Right cardiac atrium (tissue), 5 donors: ENCODE measurements around the gene MS4A6A. TPM values are rescaled to one million over a fixed set of nuclear protein-coding genes. Genes with fewer than 3 reads are reported as not detected.
"Not testable (repeated sequence)": the region's sequence is repeated elsewhere in the genome, so short reads cannot be mapped to it uniquely, and the experiment has no call there.

Experiments
- ATAC-seq, 2 donors: fragments of 200-7000 bp; cut with Tn5 transposase; one replicate each; pipeline versions ENCODE4 v1.8.0 to v1.9.1; 2020; ENCODE audit warnings: moderate library complexity in 2 of 2, mild to moderate bottlenecking in 1 of 2
- DNase-seq, 3 donors: peaks; one replicate each; pipeline ENCODE4 v3.0.0-alpha.2; 2020
- H3K27ac ChIP-seq: one replicate; pipeline ENCODE4 v1.5.1; 2013; ENCODE audit warnings: mild to moderate bottlenecking, low read length, control low read depth, moderate library complexity
- H3K27me3 ChIP-seq: one replicate; pipeline ENCODE4 v1.6.1; 2013; ENCODE audit not compliant: control insufficient read depth, insufficient read depth
- H3K4me1 ChIP-seq: one replicate; pipeline ENCODE4 v1.6.1; 2013; ENCODE audit warnings: low read length; ENCODE audit not compliant: control insufficient read depth, insufficient read depth
- H3K4me3 ChIP-seq: one replicate; pipeline ENCODE4 v1.5.1; 2013; ENCODE audit warnings: low read length, control low read depth
- H3K9me3 ChIP-seq: one replicate; pipeline ENCODE4 v1.6.1; 2013; ENCODE audit warnings: low read length; ENCODE audit not compliant: control insufficient read depth
- WGBS: extraction: QIAGEN DNeasy Blood & Tissue Kit; methylation state at CpG from one replicate; pipeline ENCODE4 v1.1.7; 2013; 5-methylcytosine and 5-hydroxymethylcytosine counted together
- intact Hi-C, 4 donors: fragments of 100-400 bp; cut with DNase I; formaldehyde crosslinking; loops; one replicate each; pipeline versions ENCODE4 v1.11.0 to v1.14.0; 2022 to 2023
- polyA plus RNA-seq: library from polyadenylated mRNA; stranded (reverse); fragments of 200-250 nt; gene quantifications from one replicate; pipeline ENCODE4 v1.2.3, GENCODE V29; 2013
- total RNA-seq, 4 donors: library from RNA; stranded (reverse); fragmentation: NEBNext Ultra II Directional; extraction: Animal tissue kit (Norgen Biotek cat#: 25700); gene quantifications; one replicate each; pipeline ENCODE4 v1.2.1, GENCODE V29; 2021
- donor health status: healthy with polysubstance abuse.
- donor health status: DM: no; HTN: yes; CAD: no.
- donor health status: DM: no; HTN: no; CAD: no.
- donor health status: DM: no; HTN: yes; CAD: no; lungs with severe emphysema.
- donor health status: DM: yes; HTN: yes; CAD: no.

MS4A6A gene
- total and polyA plus RNA-seq, 5 donors, result 16.5 to 99.0 (median 81.8) TPM

DNA sequence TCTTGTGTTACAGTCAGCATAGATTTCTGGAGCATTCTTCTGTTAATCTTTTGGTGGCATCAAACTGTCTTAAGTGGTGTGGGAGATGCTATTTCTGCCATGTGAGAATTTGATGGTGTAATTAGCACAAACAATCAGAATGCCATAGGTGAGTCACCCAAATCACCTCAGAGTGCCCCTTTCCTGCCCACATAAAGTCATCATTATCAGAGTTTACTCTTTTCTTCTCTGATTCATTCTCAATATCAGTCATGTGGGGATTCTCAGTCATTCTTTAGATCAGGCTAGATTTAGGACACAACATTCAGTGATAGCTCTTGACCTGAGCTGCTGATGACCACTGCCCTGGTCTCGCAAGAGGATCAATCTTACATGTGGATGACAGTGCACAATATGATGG lies 23.7 kb upstream of the MS4A6A start:
- no peaks in the 10 kb centered on the region for H3K27me3 ChIP-seq
- DNase-seq (no peak), ATAC-seq (no peak)
- H3K27ac ChIP-seq, result no peak overlapping the region
- H3K4me3 ChIP-seq, result no peak overlapping the region
- WGBS, result 96% methylated on average over 1 of the region's 1 CpG
- intact Hi-C loops, result no loop called here
- no peaks in the 10 kb centered on the region for H3K9me3 ChIP-seq
- no peaks in the 10 kb centered on the region for H3K4me1 ChIP-seq

- ATAC-seq (no peak), DNase-seq (no peak)
- Histone ChIP-seq H3K4me1 (no peaks in the 10 kb centered on the region), H3K9me3 (no peaks in the 10 kb centered on the region), H3K4me3 (no peak overlapping the region), H3K27ac (no peak overlapping the region), H3K27me3 (no peaks in the 10 kb centered on the region)
- intact Hi-C loops, result no loop called here
- 80% methylated on average over 4 of the region's 4 CpGs for WGBS
Measured at GRCh38 chr11:60204922-60205321, 22.0 kb upstream of the MS4A6A start.

DNA sequence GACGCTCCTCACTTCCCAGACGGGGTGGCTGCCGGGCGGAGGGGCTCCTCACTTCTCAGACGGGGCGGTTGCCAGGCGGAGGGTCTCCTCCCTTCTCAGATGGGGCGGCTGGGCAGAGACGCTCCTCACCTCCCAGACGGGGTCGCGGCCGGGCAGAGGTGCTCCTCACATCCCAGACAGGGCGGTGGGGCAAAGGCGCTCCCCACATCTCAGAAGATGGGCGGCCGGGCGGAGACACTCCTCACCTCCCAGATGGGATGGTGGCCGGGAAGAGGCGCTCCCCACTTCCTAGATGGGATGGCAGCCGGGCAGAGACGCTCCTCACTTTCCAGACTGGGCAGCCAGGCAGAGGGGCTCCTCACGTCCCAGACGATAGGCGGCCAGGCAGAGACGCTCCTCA lies 18.5 kb upstream of the MS4A6A start:
- H3K9me3 ChIP-seq, ATAC-seq, H3K27me3 ChIP-seq, H3K4me1 ChIP-seq, H3K27ac ChIP-seq, intact Hi-C loops, H3K4me3 ChIP-seq: not testable (repeated sequence)
- DNase-seq, result peak in 1 of 3 donors; percentile 45
- 95% methylated on average over 18 of the region's 26 CpGs for WGBS

GRCh38 chr11:60197442-60197841 lies 14.6 kb upstream of the MS4A6A start:
- Histone ChIP-seq H3K9me3 (no peaks in the 10 kb centered on the region), H3K4me1 (no peaks in the 10 kb centered on the region), H3K27me3 (no peaks in the 10 kb centered on the region), H3K4me3 (no peak overlapping the region), H3K27ac (no peak overlapping the region)
- DNase-seq, result no peak
- ATAC-seq, result no peak
- intact Hi-C loops, result loop anchor here in 1 of 4 donors (10.0 kb wide), 1 partner anchor 363 kb away; no protein-coding TSS in a partner anchor
- 91% methylated on average over 1 of the region's 1 CpG for whole genome bisulfite sequencing

DNA sequence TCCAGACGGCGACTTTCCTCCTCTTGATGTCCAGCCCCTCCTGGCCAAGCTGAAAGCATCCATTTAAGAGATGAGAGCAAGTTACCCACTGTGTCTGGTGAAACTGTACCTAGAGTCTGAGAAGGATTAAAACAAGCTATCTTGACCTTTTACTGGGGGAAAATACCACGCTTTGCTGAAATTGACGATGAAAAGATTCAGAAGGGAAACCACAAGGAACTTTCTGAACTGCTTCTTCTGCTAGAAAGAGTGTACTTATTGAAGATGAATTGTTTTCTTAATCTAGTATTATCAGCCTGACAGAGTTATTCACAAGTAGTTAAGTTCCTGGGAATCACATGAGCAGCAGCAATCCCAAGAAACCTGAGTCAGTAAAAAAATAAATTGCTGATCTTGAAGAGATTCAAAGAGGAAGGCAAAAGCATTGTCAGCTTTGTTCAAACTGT lies 13.1 kb upstream of the MS4A6A start:
- DNase-seq (no peak), ATAC-seq (no peak)
- Histone ChIP-seq H3K4me1 (no peaks in the 10 kb centered on the region), H3K4me3 (no peak overlapping the region), H3K27ac (no peak overlapping the region), H3K9me3 (no peaks in the 10 kb centered on the region), H3K27me3 (no peaks in the 10 kb centered on the region)
- intact Hi-C loops, result loop anchor here in 1 of 4 donors (10.0 kb wide), 1 partner anchor 361 kb away; no protein-coding TSS in a partner anchor
- 72% methylated on average over 4 of the region's 4 CpGs for WGBS

GRCh38 chr11:60194511-60194910 lies 11.6 kb upstream of the MS4A6A start:
- intact Hi-C loops, result loop anchor here in 1 of 4 donors (10.0 kb wide), 1 partner anchor 360 kb away; no protein-coding TSS in a partner anchor
- H3K9me3 ChIP-seq, result no peaks in the 10 kb centered on the region
- H3K27ac ChIP-seq, result no peak overlapping the region
- no peak overlapping the region for H3K4me3 ChIP-seq
- whole genome bisulfite sequencing, result 48% methylated on average over 3 of the region's 3 CpGs
- no peaks in the 10 kb centered on the region for H3K4me1 ChIP-seq
- ATAC-seq (no peak), DNase-seq (no peak)
- no peaks in the 10 kb centered on the region for H3K27me3 ChIP-seq

GRCh38 chr11:60193687-60194433 lies 11.0 kb upstream of the MS4A6A start:
- DNase-seq (peak in 2 of 3 donors; percentile 26 to 44), ATAC-seq (peak; percentile 72 to 89)
- no peak overlapping the region for H3K27ac ChIP-seq
- no peaks in the 10 kb centered on the region for H3K4me1 ChIP-seq
- intact Hi-C loops, result loop anchor here in 1 of 4 donors (10.0 kb wide), 1 partner anchor 359 kb away; no protein-coding TSS in a partner anchor
- H3K27me3 ChIP-seq, result no peaks in the 10 kb centered on the region
- no peaks in the 10 kb centered on the region for H3K9me3 ChIP-seq
- no peak overlapping the region for H3K4me3 ChIP-seq
- 9% methylated on average over 1 of the region's 1 CpG for WGBS

- H3K4me1 ChIP-seq, DNase-seq, H3K4me3 ChIP-seq, H3K27ac ChIP-seq, ATAC-seq, H3K27me3 ChIP-seq, H3K9me3 ChIP-seq: not testable (repeated sequence)
- 89% methylated on average over 4 of the region's 4 CpGs for WGBS
- intact Hi-C loops, result loop anchor here in 1 of 4 donors (10.0 kb wide), 1 partner anchor 358 kb away; no protein-coding TSS in a partner anchor
Measured at GRCh38 chr11:60192564-60192963, 9.7 kb upstream of the MS4A6A start.

GRCh38 chr11:60188481-60188880 lies 5.6 kb upstream of the MS4A6A start:
- ATAC-seq, result not testable (repeated sequence)

DNA sequence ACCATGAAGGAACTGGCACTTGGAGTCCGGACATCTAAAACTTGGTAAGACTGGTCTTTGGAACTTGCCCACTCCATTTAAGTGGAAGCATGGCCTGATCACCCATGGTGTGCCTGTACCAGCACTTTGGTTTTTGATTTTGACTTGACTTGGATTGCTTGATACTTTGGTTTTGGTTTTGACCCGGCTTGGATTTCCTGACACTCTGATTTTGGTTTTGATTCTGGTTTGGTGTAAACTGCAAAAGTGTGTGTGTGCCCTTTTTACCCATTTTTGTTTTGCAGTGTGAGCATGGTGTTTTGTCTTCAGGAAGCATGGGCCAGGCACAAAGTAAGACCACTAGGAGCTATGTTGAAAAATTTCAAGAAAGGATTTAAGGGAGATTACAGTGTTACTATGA lies 3.2 kb upstream of the MS4A6A start:
- ATAC-seq, H3K27ac ChIP-seq, H3K27me3 ChIP-seq, DNase-seq, H3K4me3 ChIP-seq, H3K9me3 ChIP-seq, H3K4me1 ChIP-seq, intact Hi-C loops: not testable (repeated sequence)
- 91% methylated on average over 2 of the region's 2 CpGs for WGBS

More at GRCh38 chr11:60188481-60188880, 5.6 kb upstream of the MS4A6A start:
- H3K27ac ChIP-seq, H3K4me1 ChIP-seq, intact Hi-C loops, H3K9me3 ChIP-seq, H3K4me3 ChIP-seq, H3K27me3 ChIP-seq: not testable (repeated sequence)
- WGBS, result 32% methylated on average over 3 of the region's 3 CpGs
- DNase-seq, result peak in 1 of 3 donors; percentile 40

- H3K4me1 ChIP-seq, H3K27me3 ChIP-seq, ATAC-seq, H3K4me3 ChIP-seq, DNase-seq, H3K27ac ChIP-seq, H3K9me3 ChIP-seq, intact Hi-C loops: not testable (repeated sequence)
- WGBS, result 45% methylated on average over 2 of the region's 2 CpGs
Measured at GRCh38 chr11:60185512-60185827, 2.6 kb upstream of the MS4A6A start.
